Cerebellar cortex (tissue), 1 donor: ENCODE results near the gene EPB41L2.
"Not testable (repeated sequence)": the region's sequence is repeated elsewhere in the genome, so short reads cannot be mapped to it uniquely, and the experiment has no call there.

Experiments
- DNase-seq: peaks from one replicate; pipeline ENCODE4 v3.0.0-alpha.2; 2015; ENCODE audit warnings: low spot score

Gene EPB41L2

GRCh38 chr6:131036143-131036542 lies 26.9 kb downstream of the EPB41L2 start:
- DNase-seq = no peak

GRCh38 chr6:131035582-131035981 lies 27.5 kb downstream of the EPB41L2 start:
- DNase-seq = no peak

GRCh38 chr6:131033631-131034030 lies 29.4 kb downstream of the EPB41L2 start:
- DNase-seq = no peak

- DNase-seq = no peak
Measured at GRCh38 chr6:131029626-131030297, 33.3 kb downstream of the EPB41L2 start.

- peak; percentile 96 for DNase-seq
Measured at GRCh38 chr6:131027326-131027725, 35.7 kb downstream of the EPB41L2 start.

- DNase-seq = no peak
Measured at GRCh38 chr6:131026243-131026642, 36.8 kb downstream of the EPB41L2 start.

GRCh38 chr6:131024565-131024964 lies 38.5 kb downstream of the EPB41L2 start:
- DNase-seq = no peak

GRCh38 chr6:131023834-131024504 lies 39.1 kb downstream of the EPB41L2 start:
- no peak for DNase-seq

- DNase-seq = no peak
Measured at GRCh38 chr6:131022691-131023090, 40.4 kb downstream of the EPB41L2 start.

GRCh38 chr6:131017962-131018361 lies 45.1 kb downstream of the EPB41L2 start:
- DNase-seq = no peak

- no peak for DNase-seq
Measured at GRCh38 chr6:131015630-131016263, 47.3 kb downstream of the EPB41L2 start.

- no peak for DNase-seq
Measured at GRCh38 chr6:131015025-131015591, 47.9 kb downstream of the EPB41L2 start.

GRCh38 chr6:131014080-131014776 lies 48.8 kb downstream of the EPB41L2 start:
- no peak for DNase-seq

- DNase-seq = no peak
Measured at GRCh38 chr6:131013495-131013894, 49.5 kb downstream of the EPB41L2 start.

GRCh38 chr6:131009790-131010189 lies 53.3 kb downstream of the EPB41L2 start:
- no peak for DNase-seq

- not testable (repeated sequence) for DNase-seq
Measured at GRCh38 chr6:131008965-131009364, 54.1 kb downstream of the EPB41L2 start.

- DNase-seq = not testable (repeated sequence)
Measured at GRCh38 chr6:131007964-131008363, 55.1 kb downstream of the EPB41L2 start.

GRCh38 chr6:131007286-131007685 lies 55.8 kb downstream of the EPB41L2 start:
- no peak for DNase-seq

- DNase-seq = no peak
Measured at GRCh38 chr6:131005439-131006016, 57.5 kb downstream of the EPB41L2 start.

- no peak for DNase-seq
Measured at GRCh38 chr6:131004936-131005335, 58.1 kb downstream of the EPB41L2 start.

GRCh38 chr6:131004387-131004755 lies 58.7 kb downstream of the EPB41L2 start:
- no peak for DNase-seq
